ENCODE measurements around the gene GRID1. TPM values are rescaled to one million over a fixed set of nuclear protein-coding genes. Genes with fewer than 3 reads are reported as not detected.

The GRID1 gene
- total RNA-seq, 4 donors from 2014 or later: 0.03 to 2.7 (median 0.49) TPM

- no peaks in the 10 kb centered on the region for H3K9me3 ChIP-seq
- H3K4me1 ChIP-seq: no peaks in the 10 kb centered on the region
- intact Hi-C loops (cut with DNase I): no loop called here
- no peaks in the 10 kb centered on the region for H3K36me3 ChIP-seq
- no peak for TF ChIP-seq POLR2A (IDR thresholded peaks at IDR 0.05)
- TF ChIP-seq, protein P1, sequence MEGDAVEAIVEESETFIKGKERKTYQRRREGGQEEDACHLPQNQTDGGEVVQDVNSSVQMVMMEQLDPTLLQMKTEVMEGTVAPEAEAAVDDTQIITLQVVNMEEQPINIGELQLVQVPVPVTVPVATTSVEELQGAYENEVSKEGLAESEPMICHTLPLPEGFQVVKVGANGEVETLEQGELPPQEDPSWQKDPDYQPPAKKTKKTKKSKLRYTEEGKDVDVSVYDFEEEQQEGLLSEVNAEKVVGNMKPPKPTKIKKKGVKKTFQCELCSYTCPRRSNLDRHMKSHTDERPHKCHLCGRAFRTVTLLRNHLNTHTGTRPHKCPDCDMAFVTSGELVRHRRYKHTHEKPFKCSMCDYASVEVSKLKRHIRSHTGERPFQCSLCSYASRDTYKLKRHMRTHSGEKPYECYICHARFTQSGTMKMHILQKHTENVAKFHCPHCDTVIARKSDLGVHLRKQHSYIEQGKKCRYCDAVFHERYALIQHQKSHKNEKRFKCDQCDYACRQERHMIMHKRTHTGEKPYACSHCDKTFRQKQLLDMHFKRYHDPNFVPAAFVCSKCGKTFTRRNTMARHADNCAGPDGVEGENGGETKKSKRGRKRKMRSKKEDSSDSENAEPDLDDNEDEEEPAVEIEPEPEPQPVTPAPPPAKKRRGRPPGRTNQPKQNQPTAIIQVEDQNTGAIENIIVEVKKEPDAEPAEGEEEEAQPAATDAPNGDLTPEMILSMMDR (IDR thresholded peaks at IDR 0.05): no peak
- no peak overlapping the region for H3K4me3 ChIP-seq
- H3K27me3 ChIP-seq: no peaks in the 10 kb centered on the region
- DNase-seq: no peak
- no peak overlapping the region for H3K27ac ChIP-seq
- WGBS, 2 donors: 80 to 82% methylated on average over 2 of the region's 2 CpGs
These were observed 687.5 kb downstream of the GRID1 start for GRCh38 chr10:85679061-85679460.

DNA sequence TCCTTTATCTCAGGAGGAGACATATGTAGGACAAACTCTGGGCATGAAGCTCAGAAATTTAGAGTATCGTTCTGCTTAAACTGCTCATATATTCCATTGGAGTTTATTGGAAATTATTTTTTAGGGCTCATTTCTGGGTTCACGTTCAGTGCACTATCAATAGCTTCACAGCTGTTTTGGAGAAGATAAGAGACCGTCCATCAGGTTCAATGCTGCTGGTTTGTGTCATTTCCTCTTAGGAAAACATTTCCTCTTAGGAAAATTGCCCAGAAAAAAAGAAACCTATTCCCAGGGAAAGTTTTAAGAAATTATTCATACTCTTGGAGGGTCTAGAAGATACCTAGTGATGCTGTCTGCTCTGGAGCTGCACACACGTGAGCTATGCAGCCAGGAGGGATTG is 691.7 kb downstream of the GRID1 start:
- no peaks in the 10 kb centered on the region for H3K4me1 ChIP-seq
- TF ChIP-seq POLR2A (IDR thresholded peaks at IDR 0.05): no peak
- TF ChIP-seq, protein P1 (IDR thresholded peaks at IDR 0.05): no peak
- 50 to 75% methylated on average over 4 of the region's 4 CpGs for WGBS, 2 donors
- H3K9me3 ChIP-seq: peaks cover 0 to 6% (median 0%) of the 10 kb centered on the region in 3 donors
- intact Hi-C loops (cut with DNase I): no loop called here
- H3K4me3 ChIP-seq: no peak overlapping the region
- H3K27me3 ChIP-seq: no peaks in the 10 kb centered on the region
- no peak for DNase-seq
- no peak overlapping the region for H3K27ac ChIP-seq
- H3K36me3 ChIP-seq: no peaks in the 10 kb centered on the region

DNA sequence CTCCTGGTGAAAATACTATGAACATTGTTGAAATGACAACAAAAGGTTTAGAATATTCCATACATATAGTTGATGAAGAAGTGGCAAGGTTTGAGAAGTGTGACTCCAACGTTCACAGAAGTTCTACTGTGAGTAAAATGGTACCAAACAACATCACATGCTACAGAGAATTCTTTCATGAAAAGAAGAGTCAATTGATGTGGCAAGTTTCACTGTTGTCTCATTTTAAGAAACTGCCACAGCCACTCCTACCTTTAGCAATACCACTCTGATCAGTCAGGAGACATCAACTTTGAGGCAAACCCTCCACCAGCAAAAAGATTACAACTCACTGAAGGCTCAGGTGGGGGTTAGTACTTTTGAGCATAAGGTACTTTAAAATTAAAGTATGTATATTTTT is 693.3 kb downstream of the GRID1 start:
- DNase-seq: no peak
- intact Hi-C loops (cut with DNase I): no loop called here
- TF ChIP-seq, protein P1 (IDR thresholded peaks at IDR 0.05): no peak
- no peak for TF ChIP-seq POLR2A (IDR thresholded peaks at IDR 0.05)
- H3K27me3 ChIP-seq: no peaks in the 10 kb centered on the region
- H3K9me3 ChIP-seq: peaks cover 0 to 6% (median 0%) of the 10 kb centered on the region in 3 donors
- no peaks in the 10 kb centered on the region for H3K4me1 ChIP-seq
- H3K27ac ChIP-seq: no peak overlapping the region
- 50 to 57% methylated on average over 1 of the region's 1 CpG for WGBS, 2 donors
- no peaks in the 10 kb centered on the region for H3K36me3 ChIP-seq
- no peak overlapping the region for H3K4me3 ChIP-seq

DNA sequence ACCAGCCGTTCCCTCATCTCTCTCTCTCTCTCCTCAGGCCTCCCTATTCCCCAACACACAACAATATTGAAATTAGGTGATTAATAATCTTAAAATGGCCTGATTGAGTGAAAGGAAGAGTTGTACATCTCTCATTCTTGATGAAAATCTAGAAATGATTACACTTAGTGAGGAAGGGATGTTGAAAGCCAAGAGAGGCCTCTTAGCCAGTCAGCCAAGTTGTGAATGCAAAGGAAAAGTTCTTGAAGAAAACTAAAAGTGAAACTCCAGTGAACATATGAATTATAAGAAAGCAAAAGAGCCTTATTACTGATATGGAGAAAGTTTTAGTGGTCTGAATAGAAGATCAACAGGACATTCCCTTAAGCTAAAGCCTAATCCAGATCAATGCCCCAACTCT is 695.1 kb downstream of the GRID1 start:
- H3K4me1 ChIP-seq: no peaks in the 10 kb centered on the region
- no peaks in the 10 kb centered on the region for H3K27me3 ChIP-seq
- no peaks in the 10 kb centered on the region for H3K36me3 ChIP-seq
- no peak overlapping the region for H3K27ac ChIP-seq
- 82 to 94% methylated on average over 1 of the region's 1 CpG for WGBS, 2 donors
- H3K4me3 ChIP-seq: no peak overlapping the region
- intact Hi-C loops (cut with DNase I): no loop called here
- TF ChIP-seq, protein P1 (IDR thresholded peaks at IDR 0.05): no peak
- no peak for TF ChIP-seq POLR2A (IDR thresholded peaks at IDR 0.05)
- DNase-seq: no peak
- peaks cover 0 to 6% (median 0%) of the 10 kb centered on the region in 3 donors for H3K9me3 ChIP-seq

DNA sequence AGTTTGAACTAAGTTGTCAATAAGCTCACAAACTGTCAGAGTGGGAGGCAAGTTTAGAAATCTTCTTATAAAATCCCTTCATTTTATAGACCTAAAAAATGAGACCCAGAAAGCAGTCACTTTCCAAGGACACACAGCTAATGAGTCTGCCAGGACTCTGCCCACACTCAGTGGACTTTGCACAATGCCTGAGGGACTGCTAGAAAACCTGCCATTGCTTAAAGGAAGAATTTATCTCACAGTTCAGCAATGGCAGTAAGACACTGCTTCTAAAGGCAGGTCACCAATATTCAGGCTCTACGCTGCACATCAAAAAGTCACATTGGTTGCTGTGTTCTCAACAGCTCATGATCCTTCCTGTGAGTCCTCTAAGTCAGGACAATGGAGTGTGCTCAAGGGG is 698.1 kb downstream of the GRID1 start:
- Histone ChIP-seq H3K4me3 (no peak overlapping the region), H3K27ac (no peak overlapping the region), H3K36me3 (no peaks in the 10 kb centered on the region), H3K9me3 (peaks cover 0 to 6% (median 0%) of the 10 kb centered on the region in 3 donors), H3K4me1 (no peaks in the 10 kb centered on the region), H3K27me3 (no peaks in the 10 kb centered on the region)
- no peak for DNase-seq
- TF ChIP-seq, protein P1 (IDR thresholded peaks at IDR 0.05): no peak
- TF ChIP-seq POLR2A (IDR thresholded peaks at IDR 0.05): no peak
- WGBS, 2 donors: 100% methylated on average over 1 of the region's 1 CpG; no CpG with 5 or more reads in 1 of the 2 donors
- intact Hi-C loops (cut with DNase I): no loop called here

Data from esophagus squamous epithelium (tissue), 5 donors.